ENCODE data around the gene GALNTL6.
A peak's percentile ranks its signal among the peaks of the same experiment; 100 is the strongest.

The GALNTL6 gene

DNA sequence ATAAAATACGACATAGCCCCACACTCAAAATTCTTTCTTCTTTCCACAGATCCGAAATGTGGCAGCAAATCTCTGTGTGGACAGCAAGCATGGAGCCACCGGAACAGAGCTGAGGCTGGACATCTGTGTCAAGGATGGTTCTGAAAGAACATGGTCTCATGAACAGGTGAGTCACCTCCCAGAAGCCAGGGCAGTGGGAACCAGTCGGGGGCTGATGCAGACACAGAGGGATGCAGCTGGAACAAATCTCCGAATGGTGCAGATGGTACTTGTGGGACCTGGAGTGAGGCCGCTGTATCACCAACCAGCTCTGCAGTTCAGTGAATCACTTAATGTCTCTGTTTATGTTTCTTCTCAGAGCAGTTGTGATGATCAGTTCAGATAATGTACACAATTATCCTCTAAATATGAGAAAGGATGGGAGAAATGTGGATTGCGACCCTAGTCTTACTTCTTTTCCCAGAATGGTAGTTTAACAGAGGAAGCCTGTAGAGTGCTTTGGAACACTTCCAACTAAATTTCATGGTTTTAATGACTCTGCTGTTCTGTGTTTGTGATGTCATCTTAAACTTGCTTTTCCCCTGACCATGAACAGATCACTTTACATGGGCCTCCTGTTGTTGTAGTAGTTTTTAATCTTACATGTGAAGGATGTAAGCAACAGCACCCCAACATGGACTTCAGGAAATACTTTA, 1196.1 kb downstream of the GALNTL6 start:
- TF ChIP-seq, protein P1, sequence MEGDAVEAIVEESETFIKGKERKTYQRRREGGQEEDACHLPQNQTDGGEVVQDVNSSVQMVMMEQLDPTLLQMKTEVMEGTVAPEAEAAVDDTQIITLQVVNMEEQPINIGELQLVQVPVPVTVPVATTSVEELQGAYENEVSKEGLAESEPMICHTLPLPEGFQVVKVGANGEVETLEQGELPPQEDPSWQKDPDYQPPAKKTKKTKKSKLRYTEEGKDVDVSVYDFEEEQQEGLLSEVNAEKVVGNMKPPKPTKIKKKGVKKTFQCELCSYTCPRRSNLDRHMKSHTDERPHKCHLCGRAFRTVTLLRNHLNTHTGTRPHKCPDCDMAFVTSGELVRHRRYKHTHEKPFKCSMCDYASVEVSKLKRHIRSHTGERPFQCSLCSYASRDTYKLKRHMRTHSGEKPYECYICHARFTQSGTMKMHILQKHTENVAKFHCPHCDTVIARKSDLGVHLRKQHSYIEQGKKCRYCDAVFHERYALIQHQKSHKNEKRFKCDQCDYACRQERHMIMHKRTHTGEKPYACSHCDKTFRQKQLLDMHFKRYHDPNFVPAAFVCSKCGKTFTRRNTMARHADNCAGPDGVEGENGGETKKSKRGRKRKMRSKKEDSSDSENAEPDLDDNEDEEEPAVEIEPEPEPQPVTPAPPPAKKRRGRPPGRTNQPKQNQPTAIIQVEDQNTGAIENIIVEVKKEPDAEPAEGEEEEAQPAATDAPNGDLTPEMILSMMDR (IDR thresholded peaks at IDR 0.05; ENCODE audit: low read depth, low read length): no peak
- DNase-seq (ENCODE audit: low read depth in 2 of 2): peak; percentile 25 to 44
- H3K4me3 ChIP-seq (replicated peaks in 1 of 2; ENCODE audit: low read depth in 2 of 2, low read length in 2 of 2): no peak overlapping the region

DNA sequence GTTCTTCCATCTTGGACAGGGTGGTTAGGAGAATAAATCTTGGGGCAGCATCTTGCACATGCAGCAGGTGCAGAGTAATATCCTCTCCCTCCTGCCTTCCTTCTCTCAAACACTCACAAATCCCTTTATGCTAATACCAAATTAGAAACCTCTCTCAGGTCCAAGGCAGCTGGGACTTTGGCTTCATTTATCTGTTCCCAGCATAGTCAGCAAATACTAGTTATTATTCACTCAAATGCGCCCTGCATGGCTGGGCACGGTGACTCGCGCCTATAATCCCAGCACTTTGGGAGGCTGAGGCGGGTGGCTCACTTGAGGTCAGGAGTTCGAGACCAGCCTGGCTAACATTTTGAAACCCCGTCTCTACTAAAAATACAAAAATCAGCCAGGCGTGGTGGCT, 1199.4 kb downstream of the GALNTL6 start:
- no peak for DNase-seq (ENCODE audit: low read depth in 2 of 2)
- no peak overlapping the region for H3K4me3 ChIP-seq (replicated peaks in 1 of 2; ENCODE audit: low read depth in 2 of 2, low read length in 2 of 2)
- TF ChIP-seq, protein P1 (IDR thresholded peaks at IDR 0.05; ENCODE audit: low read depth, low read length): no peak

DNA sequence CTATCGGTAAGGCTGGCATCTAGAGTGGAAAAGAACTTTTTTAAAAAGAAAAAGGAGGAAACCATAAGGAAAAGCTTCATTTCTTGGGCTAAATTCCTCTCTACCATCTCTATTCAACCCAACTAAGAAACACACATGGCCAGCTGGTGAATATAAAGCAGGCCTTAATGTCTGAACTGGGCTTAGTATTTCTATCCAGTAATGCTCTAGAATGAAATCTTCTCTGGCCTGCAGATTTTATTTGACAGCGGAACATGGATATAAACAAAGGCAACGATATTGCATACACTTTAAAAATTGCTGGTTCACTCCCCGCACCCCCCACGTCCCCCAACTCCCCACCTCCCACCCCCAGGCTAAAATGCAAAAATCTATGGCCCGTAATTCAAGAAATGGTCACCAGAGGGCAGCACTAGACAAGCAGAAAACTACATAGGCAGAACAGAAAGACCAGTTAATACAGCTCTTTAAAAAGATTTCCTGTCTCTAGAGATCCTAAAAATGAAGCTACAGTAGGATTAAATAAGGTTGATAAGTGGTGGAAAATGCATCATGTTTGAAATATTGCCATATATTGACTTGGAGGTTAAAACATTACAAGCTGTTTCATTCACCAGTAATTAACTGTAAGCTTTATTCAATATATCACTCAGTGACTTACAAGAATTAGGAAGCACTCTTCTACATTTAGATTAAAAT, 1200.2 kb downstream of the GALNTL6 start:
- peak; percentile 57 for DNase-seq (ENCODE audit: low read depth in 2 of 2)
- TF ChIP-seq, protein P1 (IDR thresholded peaks at IDR 0.05; ENCODE audit: low read depth, low read length): peak; percentile 67
- no peak overlapping the region for H3K4me3 ChIP-seq (replicated peaks in 1 of 2; ENCODE audit: low read depth in 2 of 2, low read length in 2 of 2)

DNA sequence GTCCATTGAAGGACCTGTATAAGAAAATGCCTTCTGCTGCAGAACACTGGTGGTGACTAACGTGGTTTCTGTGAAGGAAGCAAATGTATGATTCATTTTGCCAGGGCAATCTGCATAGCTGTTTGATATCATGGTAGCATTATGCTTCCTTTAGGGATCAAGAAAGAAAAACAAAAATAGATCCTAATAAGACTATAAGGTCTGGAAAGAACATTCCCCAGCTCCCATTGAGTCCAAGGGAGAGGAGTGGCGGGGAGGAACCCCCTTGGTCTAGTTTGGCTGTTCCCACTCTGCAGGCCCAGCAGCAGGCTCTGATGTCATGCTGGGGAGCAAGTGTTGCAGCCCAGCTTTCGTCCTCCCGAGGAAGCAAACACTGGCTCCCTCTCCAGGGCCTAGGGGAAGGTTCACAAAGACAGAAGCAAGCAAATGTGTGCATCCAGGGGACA, 1200.9 kb downstream of the GALNTL6 start:
- DNase-seq (ENCODE audit: low read depth in 2 of 2): peak; percentile 45 to 85
- TF ChIP-seq, protein P1 (IDR thresholded peaks at IDR 0.05; ENCODE audit: low read depth, low read length): peak; percentile 56

DNA sequence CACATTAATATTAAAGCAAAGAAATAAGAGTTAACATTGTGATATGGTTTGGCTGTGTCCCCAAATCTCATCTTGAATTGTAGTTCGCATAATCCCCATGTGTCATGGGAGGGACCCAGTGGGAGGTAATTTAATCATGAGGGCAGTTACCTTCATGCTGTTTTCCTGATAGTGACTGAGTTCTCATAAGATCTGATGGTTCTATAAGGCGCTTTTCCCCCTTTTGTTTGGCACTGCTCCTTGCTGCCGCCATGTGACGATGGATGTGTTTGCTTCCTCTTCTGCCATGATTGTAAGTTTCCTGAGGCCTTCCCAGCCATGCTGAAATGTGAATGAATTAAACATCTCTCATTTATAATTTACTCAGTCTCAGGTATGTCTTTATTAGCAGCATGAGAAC, 1201.6 kb downstream of the GALNTL6 start:
- no peak for DNase-seq (ENCODE audit: low read depth in 2 of 2)
- no peak overlapping the region for H3K4me3 ChIP-seq (replicated peaks in 1 of 2; ENCODE audit: low read depth in 2 of 2, low read length in 2 of 2)
- TF ChIP-seq, protein P1 (IDR thresholded peaks at IDR 0.05; ENCODE audit: low read depth, low read length): no peak

More for the DNA sequence above, 1200.9 kb downstream of the GALNTL6 start:
- H3K4me3 ChIP-seq (replicated peaks in 1 of 2; ENCODE audit: low read depth in 2 of 2, low read length in 2 of 2): no peak overlapping the region

DNA sequence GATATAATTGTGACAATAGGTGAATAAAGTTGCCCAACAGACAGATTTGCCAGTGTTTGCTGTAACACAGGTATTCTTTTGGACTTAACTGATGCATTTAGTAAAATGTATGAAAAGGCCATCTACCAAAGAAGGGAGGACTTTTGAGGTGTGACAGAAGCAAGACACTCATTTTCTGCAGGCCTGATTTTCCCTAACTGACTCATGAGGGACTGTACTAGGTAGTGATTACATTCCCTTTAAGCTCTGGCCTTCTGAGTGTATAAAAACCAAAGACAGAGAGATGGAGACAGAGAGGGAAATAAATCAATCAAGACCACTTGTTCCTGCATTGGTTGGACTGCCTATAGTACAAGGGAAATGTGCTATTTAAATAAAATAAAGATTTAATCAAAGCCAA, 1204.6 kb downstream of the GALNTL6 start:
- no peak for DNase-seq (ENCODE audit: low read depth in 2 of 2)
- TF ChIP-seq, protein P1 (IDR thresholded peaks at IDR 0.05; ENCODE audit: low read depth, low read length): no peak
- H3K4me3 ChIP-seq (replicated peaks in 1 of 2; ENCODE audit: low read depth in 2 of 2, low read length in 2 of 2): no peak overlapping the region

All from cardiac fibroblast (primary cell).